HL-60/S4 (cell line): ENCODE results near the gene HOXC6.

Experiments
- in situ Hi-C: fragments of 300-500 bp; cut with MboI; formaldehyde crosslinking; loops from 2 replicates; pipeline ENCODE4 v1.14.3; 2022; ENCODE audit warnings: low sequenced_read_pairs

The HOXC6 gene

DNA sequence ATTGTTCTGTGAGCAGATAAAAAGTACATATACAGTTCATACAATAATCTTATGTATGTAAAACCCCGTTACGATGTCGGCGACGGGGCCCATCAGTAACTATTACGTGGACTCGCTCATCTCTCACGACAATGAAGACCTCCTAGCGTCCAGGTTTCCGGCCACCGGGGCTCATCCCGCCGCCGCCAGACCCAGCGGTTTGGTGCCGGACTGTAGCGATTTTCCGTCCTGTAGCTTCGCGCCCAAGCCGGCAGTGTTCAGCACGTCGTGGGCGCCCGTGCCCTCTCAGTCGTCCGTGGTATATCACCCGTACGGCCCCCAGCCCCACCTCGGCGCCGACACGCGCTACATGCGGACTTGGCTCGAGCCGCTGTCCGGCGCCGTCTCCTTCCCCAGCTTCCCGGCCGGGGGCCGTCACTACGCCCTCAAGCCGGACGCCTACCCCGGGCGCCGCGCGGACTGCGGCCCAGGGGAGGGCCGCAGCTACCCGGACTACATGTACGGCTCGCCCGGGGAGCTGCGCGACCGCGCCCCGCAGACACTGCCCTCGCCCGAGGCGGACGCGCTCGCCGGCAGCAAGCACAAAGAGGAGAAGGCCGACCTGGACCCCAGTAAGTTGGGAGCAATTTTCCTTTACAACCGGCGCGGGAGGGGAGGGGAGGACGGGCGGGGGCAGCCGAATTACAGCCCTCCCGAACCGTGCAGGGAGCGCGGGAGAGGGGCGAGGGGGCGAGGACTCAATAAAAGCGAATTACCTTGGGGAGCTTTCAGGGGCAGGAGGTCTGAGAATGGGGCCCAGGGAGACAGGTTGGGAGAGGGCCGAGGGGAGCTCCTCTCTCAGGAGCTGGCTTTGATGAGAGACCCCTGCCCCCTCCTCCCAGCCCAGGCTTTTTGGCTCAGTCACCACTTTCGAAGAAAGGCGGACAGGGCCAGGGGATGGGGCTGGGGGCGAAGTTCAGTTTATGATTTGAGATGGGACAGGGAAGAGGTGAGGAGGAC, 27.8 kb upstream of the HOXC6 start, which contains the start of gene HOXC9:
TSS of gene HOXC9 (plus strand) at position 46 of the 999 bp plus-strand sequence. CDS start at position 74, 28 bp downstream.
- in situ Hi-C loops: no loop called here

- in situ Hi-C loops: no loop called here
Measured at GRCh38 chr12:54001283-54002187, 26.7 kb upstream of the HOXC6 start.

DNA sequence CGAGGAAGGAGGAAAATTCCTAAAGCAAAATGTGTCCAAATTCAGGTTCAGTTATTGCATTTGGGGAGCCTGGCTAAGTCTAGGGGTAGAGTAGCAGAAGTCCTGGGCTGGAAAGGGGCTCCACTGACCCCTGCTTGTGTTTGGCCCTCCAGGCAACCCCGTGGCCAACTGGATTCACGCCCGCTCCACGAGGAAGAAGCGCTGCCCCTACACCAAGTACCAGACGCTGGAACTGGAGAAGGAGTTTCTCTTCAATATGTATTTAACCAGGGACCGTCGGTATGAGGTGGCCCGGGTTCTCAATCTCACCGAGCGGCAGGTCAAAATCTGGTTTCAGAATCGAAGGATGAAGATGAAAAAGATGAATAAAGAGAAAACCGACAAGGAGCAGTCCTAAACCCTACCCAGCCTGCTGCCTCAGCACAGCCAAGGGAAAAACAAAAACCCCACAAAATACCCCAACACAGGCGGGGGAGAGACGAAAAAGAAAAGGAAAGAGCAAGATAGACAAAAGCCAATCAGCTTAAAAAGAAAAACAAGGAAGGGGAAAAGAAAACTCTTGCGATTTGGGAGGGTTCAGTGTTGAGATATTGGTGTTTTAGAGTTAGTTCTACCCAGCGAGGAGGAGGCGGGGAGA, 25.8 kb upstream of the HOXC6 start:
- in situ Hi-C loops: no loop called here

DNA sequence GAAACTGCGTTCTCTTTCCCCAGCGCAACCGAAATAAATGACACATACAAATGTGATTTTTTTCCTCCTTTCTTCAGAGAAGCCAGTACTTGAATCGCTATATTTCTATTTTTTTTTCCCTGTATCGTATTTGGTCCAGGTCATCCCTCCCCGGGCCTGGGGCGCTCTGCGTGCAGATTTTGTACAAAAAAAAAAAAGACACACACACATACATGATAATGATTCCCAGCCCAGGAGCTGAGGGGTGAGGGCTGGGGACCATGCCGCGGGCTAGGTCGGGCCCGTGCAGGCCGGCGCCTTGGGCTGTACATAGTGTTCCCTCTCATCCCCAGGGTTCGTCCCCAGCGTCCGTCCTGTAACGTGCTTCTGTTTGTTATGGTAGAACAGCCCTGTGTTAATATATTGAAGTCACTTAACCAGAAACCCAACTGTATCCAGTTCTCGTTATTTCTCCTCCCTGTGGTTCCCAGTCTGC, 25.3 kb upstream of the HOXC6 start:
- in situ Hi-C loops: no loop called here

GRCh38 chr12:54003625-54004024, 24.6 kb upstream of the HOXC6 start:
- in situ Hi-C loops: no loop called here

- in situ Hi-C loops: no loop called here
Measured at GRCh38 chr12:54004063-54004840, 24.0 kb upstream of the HOXC6 start.

- in situ Hi-C loops: no loop called here
Measured at GRCh38 chr12:54004841-54005530, 23.3 kb upstream of the HOXC6 start.

DNA sequence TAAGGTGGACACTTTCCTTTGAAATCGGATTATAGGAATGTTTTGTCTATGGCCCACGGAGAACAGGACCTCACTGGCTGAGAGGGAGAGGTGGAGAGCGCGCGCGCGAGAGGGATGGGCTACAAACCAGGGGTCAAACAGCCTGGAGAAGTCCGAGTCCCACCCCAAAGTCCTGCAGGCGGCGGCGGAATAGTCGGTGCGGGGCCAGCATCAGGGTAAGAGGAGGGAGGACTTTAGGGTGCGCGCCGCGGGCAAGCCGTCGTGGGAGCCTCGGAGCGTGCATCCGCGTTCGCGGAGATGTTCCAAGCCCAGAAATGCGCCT, 22.7 kb upstream of the HOXC6 start:
- in situ Hi-C loops: no loop called here

GRCh38 chr12:54005853-54006558, 22.2 kb upstream of the HOXC6 start:
- in situ Hi-C loops: no loop called here

DNA sequence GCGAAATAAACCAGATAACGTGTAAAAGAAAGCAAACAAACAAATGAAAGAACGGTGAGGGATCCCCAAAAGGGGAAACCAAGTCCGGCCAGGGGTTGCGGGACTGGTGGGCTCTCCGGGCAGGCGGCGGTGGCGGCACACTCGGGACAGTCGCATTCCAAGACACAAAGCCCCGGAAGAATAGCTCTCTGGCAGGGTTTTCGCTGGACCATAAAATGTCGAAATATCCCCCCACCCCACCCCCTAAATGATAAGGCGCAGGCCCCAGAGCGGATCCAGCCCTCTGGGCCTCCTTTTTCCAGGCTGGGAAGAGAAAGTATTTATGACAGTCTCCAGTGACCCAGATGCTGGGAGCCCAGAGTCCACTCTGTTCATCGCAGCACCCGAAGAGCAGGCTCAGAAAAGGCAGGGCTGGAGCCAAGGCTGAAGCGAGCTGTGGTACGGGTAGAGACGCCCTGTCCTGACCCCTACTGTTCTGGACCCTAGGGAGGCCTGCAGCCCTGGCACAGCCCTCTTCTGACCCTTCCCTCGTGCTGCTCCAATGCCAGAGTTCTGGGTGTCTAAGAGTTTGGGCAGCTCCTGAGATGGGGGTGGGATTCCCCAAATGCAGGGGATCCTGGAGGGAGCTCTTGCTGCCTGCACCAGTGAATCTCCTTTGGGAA, 21.6 kb upstream of the HOXC6 start:
- in situ Hi-C loops: no loop called here

- in situ Hi-C loops: no loop called here
Measured at GRCh38 chr12:54007538-54008259, 20.5 kb upstream of the HOXC6 start.

DNA sequence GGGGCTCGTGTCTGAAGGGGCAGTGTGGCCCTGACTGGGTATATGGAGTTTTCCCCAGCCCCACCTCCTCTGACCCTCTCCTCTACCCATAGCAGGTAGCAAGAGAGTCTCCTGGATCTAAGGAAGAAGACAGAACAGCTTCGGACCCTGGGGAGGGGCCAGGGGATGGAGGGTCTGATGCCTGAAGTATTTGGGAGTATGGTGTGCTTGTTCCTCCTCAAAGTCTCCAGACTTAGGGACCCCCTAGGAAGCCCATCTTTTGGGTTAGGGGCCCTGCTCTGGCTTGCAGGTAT, 20.0 kb upstream of the HOXC6 start:
- in situ Hi-C loops: no loop called here

DNA sequence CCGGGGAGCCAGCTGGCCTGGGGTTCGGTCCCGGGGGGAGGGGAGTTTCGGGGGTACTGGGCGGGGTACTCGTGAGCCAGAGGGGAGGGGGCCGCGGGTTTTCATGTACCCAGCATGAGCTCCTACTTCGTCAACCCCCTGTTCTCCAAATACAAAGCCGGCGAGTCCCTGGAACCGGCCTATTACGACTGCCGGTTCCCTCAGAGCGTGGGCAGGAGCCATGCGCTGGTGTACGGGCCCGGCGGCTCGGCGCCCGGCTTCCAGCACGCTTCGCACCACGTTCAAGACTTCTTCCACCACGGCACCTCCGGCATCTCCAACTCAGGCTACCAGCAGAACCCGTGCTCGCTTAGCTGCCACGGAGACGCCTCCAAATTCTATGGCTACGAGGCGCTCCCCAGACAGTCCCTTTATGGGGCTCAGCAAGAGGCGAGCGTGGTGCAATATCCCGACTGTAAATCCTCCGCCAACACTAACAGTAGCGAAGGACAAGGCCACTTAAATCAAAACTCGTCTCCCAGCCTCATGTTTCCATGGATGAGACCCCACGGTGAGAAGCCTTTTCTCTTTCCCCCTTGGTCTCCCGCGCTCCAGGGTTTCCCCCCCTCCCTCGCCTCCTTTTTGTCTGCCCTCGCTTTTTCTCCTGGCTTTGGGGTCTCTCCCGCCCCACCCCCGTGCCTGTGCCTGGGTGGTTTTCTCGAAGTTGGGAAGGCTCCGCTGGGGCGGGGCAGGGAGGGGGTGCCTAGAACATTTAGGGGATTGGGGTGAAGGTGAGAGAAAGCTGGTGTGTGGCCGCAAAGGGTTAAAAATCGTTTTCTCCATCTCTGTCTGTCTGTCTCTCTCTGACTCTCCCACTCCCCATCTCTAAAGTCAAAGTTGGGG, 18.8 kb upstream of the HOXC6 start:
- in situ Hi-C loops: no loop called here

DNA sequence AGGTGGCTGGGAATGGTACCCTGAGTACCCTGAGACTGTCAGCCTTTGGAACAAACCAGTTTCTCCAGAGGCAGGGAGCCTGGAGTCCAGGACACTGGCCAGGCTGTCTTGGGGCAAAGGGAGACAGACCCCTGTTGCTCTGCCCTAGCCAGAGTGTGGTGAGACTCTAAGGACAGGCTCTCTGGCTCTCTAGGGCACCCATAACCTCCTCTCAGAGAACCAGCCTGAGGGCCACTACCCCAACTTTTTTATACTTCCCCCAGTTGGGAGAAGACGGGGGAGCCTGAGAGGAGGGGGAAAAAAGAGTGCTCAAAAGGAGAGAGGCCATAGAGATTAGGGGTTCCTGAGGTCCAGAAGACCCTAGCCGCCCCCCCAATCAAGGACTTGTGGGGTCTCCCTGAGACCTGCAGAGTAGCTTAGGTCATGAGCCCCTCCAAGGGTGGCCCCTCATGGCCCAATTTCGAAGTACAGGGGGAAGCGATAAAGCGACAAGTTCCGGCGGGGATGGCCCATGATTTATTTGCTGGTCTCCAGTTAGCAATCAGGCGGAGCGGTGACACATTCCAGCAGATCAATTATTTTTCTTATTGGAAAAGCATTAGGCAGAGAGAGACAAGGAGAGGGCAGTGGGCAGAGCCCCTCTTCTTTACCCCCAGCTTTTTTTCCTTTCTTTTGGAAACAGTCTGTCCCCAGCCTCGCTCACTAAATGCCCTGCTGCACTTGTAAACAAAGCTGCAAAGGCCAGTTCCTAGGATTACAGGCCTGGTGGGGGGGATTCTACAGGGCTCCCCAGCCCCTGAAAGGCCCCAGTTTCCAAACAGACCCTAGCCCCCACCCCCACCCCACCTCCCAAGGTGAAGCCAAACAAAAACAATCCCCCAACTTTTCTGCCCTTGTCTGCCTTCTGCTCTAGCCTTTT, 17.9 kb upstream of the HOXC6 start:
- in situ Hi-C loops: no loop called here

DNA sequence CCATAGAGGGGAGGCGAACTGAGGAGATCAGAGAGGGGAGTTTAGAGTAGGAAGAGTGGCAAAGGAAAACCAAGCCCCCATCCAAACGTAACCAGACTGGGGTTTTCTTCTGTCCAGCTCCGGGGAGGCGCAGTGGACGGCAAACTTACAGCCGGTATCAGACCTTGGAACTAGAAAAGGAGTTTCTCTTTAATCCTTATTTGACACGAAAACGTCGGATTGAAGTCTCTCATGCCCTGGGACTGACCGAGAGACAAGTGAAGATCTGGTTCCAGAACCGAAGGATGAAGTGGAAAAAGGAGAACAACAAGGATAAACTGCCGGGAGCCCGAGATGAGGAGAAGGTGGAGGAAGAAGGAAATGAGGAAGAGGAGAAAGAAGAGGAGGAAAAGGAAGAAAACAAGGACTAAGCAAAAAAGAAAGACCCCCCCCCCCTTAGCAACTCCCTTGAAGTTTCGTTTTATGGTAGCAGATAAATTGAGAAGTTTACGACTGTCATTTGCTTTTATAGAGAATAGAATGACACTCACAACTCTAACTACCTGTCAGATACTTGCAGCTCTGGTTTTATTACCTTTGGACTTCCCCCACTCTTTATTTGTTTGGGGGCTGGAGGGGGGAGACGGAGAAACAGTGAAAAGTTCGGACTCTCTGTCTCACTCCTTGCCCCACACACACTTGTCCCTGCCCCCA, 17.1 kb upstream of the HOXC6 start:
- in situ Hi-C loops: no loop called here
